Osteoblast (primary cell): ENCODE data around the gene SAPCD1. TPM values are rescaled to one million over a fixed set of nuclear protein-coding genes. Genes with fewer than 3 reads are reported as not detected.
"Not testable (repeated sequence)": the region's sequence is repeated elsewhere in the genome, so short reads cannot be mapped to it uniquely, and the experiment has no call there.

ENCODE experiments used
- DNase-seq: peaks from one replicate; pipeline ENCODE4 v3.0.0; 2011; ENCODE audit warnings: low spot score, mixed read lengths; ENCODE audit not compliant: insufficient read length; ENCODE audit errors: missing footprints
- H2AFZ ChIP-seq: 2 replicates; pipeline ENCODE4 v1.6.0; 2011; ENCODE audit warnings: mild to moderate bottlenecking, low read length
- H3K27ac ChIP-seq: 2 replicates; pipeline ENCODE4 v1.5.1; 2011; ENCODE audit warnings: mild to moderate bottlenecking, low read depth, low read length, moderate library complexity
- H3K27me3 ChIP-seq: 2 replicates; pipeline ENCODE4 v1.6.0; 2012; ENCODE audit warnings: mild to moderate bottlenecking, control low read depth, inconsistent platforms, low read length, moderate library complexity; ENCODE audit not compliant: insufficient read depth
- H3K36me3 ChIP-seq: 2 replicates; pipeline ENCODE4 v1.5.1; 2011; ENCODE audit warnings: mild to moderate bottlenecking, low read length, control low read depth, moderate library complexity; ENCODE audit not compliant: insufficient read depth
- H3K4me1 ChIP-seq: 2 replicates; pipeline ENCODE4 v1.5.1; 2011; ENCODE audit warnings: mild to moderate bottlenecking, low read length, control low read depth, moderate library complexity; ENCODE audit not compliant: insufficient read depth
- H3K4me2 ChIP-seq: 2 replicates; pipeline ENCODE4 v1.6.0; 2011; ENCODE audit warnings: mild to moderate bottlenecking, low read length; ENCODE audit not compliant: insufficient read depth
- H3K4me3 ChIP-seq: fragments of 200-600 bp; sonication (generic); 3 replicates; pipeline ENCODE4 v1.5.1; 2012; ENCODE audit warnings: mild to moderate bottlenecking, low read length, inconsistent platforms; ENCODE audit not compliant: insufficient read depth
- H3K79me2 ChIP-seq: 2 replicates; pipeline ENCODE4 v1.6.0; 2012; ENCODE audit warnings: mild to moderate bottlenecking, low read length, control low read depth, inconsistent platforms; ENCODE audit not compliant: insufficient read depth
- H3K9me3 ChIP-seq: 2 replicates; pipeline ENCODE4 v1.5.1; 2011; ENCODE audit warnings: low read depth, low read length, control low read depth
- H4K20me1 ChIP-seq: 2 replicates; pipeline ENCODE4 v1.6.0; 2012; ENCODE audit warnings: mild to moderate bottlenecking, low read length, control low read depth; ENCODE audit not compliant: insufficient read depth
- small RNA-seq: library from RNA; depleted of rRNA; stranded (forward); fragments of <200 nt; gene quantifications from one replicate; pipeline ENCODE3, GENCODE V24; 2012
- total RNA-seq: library from RNA; depleted of rRNA; stranded (reverse); fragments of >200 nt; gene quantifications from 2 replicates; pipeline ENCODE4 v1.2.3, GENCODE V29; 2012
- TF ChIP-seq, protein P1 (sequence below): IDR thresholded peaks from 2 replicates; pipeline ENCODE4 v1.5.1; 2011; ENCODE audit warnings: mild to moderate bottlenecking, low read depth, low read length, moderate library complexity; ENCODE audit errors: extremely low read depth

The SAPCD1 gene
- total RNA-seq, 1 donor, result 1.4 TPM

DNA sequence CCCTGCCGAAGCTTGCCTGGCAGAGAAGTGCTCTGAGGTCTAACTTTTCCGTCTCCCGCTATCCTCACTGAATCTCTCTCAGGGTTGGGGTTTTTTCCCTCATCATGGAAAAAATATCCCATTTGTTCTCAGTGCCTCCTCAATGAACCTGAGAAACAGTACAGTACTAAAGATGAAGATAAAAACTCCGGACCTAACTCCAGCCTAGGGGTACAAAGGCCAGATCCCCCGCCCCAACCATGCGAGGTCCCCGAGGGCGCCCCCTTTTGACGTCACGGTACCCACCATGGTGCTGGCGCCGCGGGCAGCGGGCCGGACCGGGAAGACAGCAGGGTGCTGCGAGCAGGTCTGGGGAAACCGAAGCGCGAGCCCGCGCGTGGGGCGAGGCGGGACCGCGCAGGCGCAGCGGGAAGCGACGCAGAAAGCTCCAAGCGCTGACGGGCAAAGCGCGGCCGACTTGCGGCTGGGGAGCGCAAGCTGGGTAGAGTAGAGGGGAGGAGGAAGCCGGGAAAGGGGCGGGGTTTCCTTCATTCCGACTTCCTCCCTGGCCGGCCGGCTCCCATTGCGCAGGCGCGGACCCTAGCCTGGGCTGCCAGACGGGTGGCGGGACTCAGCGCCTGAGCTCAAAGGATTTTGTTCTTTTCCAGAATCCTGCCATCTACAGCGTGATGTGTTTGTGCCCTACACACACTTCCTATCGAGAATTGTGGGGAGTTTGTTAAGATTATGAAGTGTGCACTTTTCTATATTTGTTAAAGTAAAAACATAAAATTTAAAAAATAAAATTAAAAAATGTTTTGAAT, 44.2 kb downstream of the SAPCD1 start, which contains the start of gene LSM2:
Gene LSM2 (minus strand): TSS at position 497 of the 803 bp plus-strand sequence. CDS start 209 bp downstream, at position 288.
- no peaks in the 10 kb centered on the region for H3K27me3 ChIP-seq
- TF ChIP-seq, protein P1, sequence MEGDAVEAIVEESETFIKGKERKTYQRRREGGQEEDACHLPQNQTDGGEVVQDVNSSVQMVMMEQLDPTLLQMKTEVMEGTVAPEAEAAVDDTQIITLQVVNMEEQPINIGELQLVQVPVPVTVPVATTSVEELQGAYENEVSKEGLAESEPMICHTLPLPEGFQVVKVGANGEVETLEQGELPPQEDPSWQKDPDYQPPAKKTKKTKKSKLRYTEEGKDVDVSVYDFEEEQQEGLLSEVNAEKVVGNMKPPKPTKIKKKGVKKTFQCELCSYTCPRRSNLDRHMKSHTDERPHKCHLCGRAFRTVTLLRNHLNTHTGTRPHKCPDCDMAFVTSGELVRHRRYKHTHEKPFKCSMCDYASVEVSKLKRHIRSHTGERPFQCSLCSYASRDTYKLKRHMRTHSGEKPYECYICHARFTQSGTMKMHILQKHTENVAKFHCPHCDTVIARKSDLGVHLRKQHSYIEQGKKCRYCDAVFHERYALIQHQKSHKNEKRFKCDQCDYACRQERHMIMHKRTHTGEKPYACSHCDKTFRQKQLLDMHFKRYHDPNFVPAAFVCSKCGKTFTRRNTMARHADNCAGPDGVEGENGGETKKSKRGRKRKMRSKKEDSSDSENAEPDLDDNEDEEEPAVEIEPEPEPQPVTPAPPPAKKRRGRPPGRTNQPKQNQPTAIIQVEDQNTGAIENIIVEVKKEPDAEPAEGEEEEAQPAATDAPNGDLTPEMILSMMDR, result no peak
- DNase-seq, result peak; percentile 99

DNA sequence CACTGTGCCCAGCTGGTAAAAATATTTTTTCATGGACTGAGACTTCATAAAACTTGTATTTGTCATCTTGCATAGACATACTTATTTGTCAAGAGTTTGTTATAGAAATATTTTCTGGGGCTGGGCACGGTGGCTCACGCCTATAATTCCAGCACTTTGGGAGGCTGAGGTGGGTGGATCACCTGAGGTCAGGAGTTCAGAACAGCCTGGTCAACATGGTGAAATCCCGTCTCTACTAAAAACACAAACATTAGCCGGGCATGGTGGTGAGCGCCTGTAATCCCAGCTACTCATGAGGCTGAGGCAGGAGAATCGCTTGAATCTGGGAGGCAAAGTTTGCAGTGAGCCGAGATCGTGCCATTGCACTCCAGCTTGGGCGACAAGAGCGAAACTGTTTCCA, 46.1 kb downstream of the SAPCD1 start:
- peaks cover 15% of the 10 kb centered on the region for H3K4me1 ChIP-seq

More for the DNA sequence above, 44.2 kb downstream of the SAPCD1 start, which contains the start of gene LSM2:
- H3K36me3 ChIP-seq, result no peaks in the 10 kb centered on the region
- H3K4me1 ChIP-seq, result peaks cover 12% of the 10 kb centered on the region
- H3K79me2 ChIP-seq, result peaks cover 18% of the 10 kb centered on the region
- no peaks in the 10 kb centered on the region for H3K9me3 ChIP-seq
- no peaks in the 10 kb centered on the region for H4K20me1 ChIP-seq
- peak within 1 kb of the TSS; percentile 88 for H3K4me3 ChIP-seq
- peak within 1 kb of the TSS; percentile 91 for H3K27ac ChIP-seq
- peak within 1 kb of the TSS; percentile 83 for H2AFZ ChIP-seq
- H3K4me2 ChIP-seq, result peak within 1 kb of the TSS; percentile 98

DNA sequence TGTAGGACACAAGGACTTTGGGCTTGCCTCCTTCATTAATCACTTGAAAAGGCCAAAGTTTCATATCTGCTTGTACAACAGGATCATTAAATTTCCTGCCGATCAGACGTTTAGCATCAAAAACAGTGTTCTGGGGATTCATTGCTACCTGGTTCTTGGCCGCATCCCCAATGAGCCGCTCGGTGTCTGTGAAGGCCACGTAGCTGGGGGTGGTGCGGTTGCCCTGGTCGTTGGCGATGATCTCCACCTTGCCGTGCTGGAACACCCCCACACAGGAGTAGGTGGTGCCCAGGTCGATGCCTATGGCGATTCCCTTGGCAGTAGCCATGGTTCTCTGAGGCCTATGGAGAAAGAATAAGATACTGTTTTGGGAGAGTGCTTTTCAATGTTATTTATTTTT, 49.2 kb downstream of the SAPCD1 start:
- Histone ChIP-seq H3K36me3 (no peaks in the 10 kb centered on the region), H3K4me1 (peaks cover 13% of the 10 kb centered on the region), H4K20me1 (no peaks in the 10 kb centered on the region), H3K4me2 (no peak overlapping the region), H2AFZ (no peak overlapping the region), H3K27me3 (no peaks in the 10 kb centered on the region), H3K9me3 (no peaks in the 10 kb centered on the region), H3K27ac (no peak overlapping the region), H3K4me3 (no peak overlapping the region), H3K79me2 (no peaks in the 10 kb centered on the region)
- TF ChIP-seq, protein P1, result no peak
- no peak for DNase-seq

More for the DNA sequence above, 46.1 kb downstream of the SAPCD1 start:
- H3K4me3 ChIP-seq, H3K36me3 ChIP-seq, H4K20me1 ChIP-seq, H2AFZ ChIP-seq, DNase-seq, H3K9me3 ChIP-seq, H3K4me2 ChIP-seq, H3K27me3 ChIP-seq, H3K27ac ChIP-seq: not testable (repeated sequence)
- peaks cover 15% of the 10 kb centered on the region for H3K79me2 ChIP-seq

DNA sequence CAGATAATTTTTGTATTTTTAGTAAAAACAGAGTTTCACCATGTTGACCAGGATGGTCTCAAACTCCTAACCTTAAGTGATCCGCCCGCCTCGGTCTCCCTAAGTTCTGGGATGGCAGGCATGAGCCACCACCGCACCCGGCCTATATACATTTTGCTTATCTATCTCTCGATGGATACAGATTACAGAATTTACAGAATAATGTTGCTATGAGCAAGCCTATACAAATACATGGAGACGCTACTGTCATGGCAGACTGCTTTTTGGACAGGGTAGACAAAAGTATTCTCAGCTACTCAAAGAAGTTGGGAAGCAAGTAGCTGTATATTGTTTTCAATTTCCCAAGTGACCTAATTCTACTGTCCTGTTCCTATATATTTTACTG, 51.0 kb downstream of the SAPCD1 start:
- H3K4me3 ChIP-seq, result peak overlapping the region; percentile 30
- peak overlapping the region; percentile 84 for H3K4me2 ChIP-seq
- H3K9me3 ChIP-seq, result no peaks in the 10 kb centered on the region
- no peak for DNase-seq
- H3K4me1 ChIP-seq, result peaks cover 18% of the 10 kb centered on the region
- H4K20me1 ChIP-seq, result no peaks in the 10 kb centered on the region
- no peaks in the 10 kb centered on the region for H3K27me3 ChIP-seq
- no peaks in the 10 kb centered on the region for H3K36me3 ChIP-seq
- peak overlapping the region; percentile 56 for H3K27ac ChIP-seq
- peak overlapping the region; percentile 71 for H2AFZ ChIP-seq
- TF ChIP-seq, protein P1, result no peak
- H3K79me2 ChIP-seq, result peaks cover 4% of the 10 kb centered on the region

Small RNA genes lying within 50 kb of the gene (small RNA-seq; reads per million reads assigned to genes)
- gene LY6G6D (not detected), gene MSH5-SAPCD1 (not detected), gene RF00019 (not detected), gene RNU6-850P (not detected), gene SAPCD1 (0.22 reads per million)

Other genes with a start within 250 kb of the SAPCD1 start
- gene MCCD1, start 233.7 kb upstream of the SAPCD1 start, total RNA-seq, result not detected in 2 replicates
- gene DDX39B, start 220.7 kb upstream of the SAPCD1 start, total RNA-seq, result 240 and 262 TPM in 2 replicates
- 2.2 and 2.9 TPM in 2 replicates for gene ATP6V1G2, start 216.0 kb upstream of the SAPCD1 start, total RNA-seq
- gene NFKBIL1, start 215.0 kb upstream of the SAPCD1 start, total RNA-seq, result 43.6 and 56.8 TPM in 2 replicates
- gene LTA, start 190.4 kb upstream of the SAPCD1 start, total RNA-seq, result not detected in 2 replicates
- not detected in 2 replicates for gene TNF, start 187.1 kb upstream of the SAPCD1 start, total RNA-seq
- 0.29 TPM in 1 of 2 replicates, not detected in the other for gene LTB, start 180.2 kb upstream of the SAPCD1 start, total RNA-seq
- gene LST1, start 176.4 kb upstream of the SAPCD1 start, total RNA-seq, result 0.29 TPM in 1 of 2 replicates, not detected in the other
- not detected in 2 replicates for gene NCR3, start 169.7 kb upstream of the SAPCD1 start, total RNA-seq
- gene AIF1, start 147.4 kb upstream of the SAPCD1 start, total RNA-seq, result 0.36 TPM in 1 of 2 replicates, not detected in the other
- 49.2 and 52.2 TPM in 2 replicates for gene PRRC2A, start 141.9 kb upstream of the SAPCD1 start, total RNA-seq
- 175 and 183 TPM in 2 replicates for gene BAG6, start 110.0 kb upstream of the SAPCD1 start, total RNA-seq
- 1.1 and 1.2 TPM in 2 replicates for gene APOM, start 106.8 kb upstream of the SAPCD1 start, total RNA-seq
- 21.2 and 21.7 TPM in 2 replicates for gene C6orf47, start 101.9 kb upstream of the SAPCD1 start, total RNA-seq
- 22.1 and 23.9 TPM in 2 replicates for gene GPANK1, start 97.7 kb upstream of the SAPCD1 start, total RNA-seq
- gene CSNK2B, start 96.6 kb upstream of the SAPCD1 start, total RNA-seq, result 124 and 150 TPM in 2 replicates
- 4.1 and 5.4 TPM in 2 replicates for gene LY6G5B, start 92.7 kb upstream of the SAPCD1 start, total RNA-seq
- gene LY6G5C, start 81.6 kb upstream of the SAPCD1 start, total RNA-seq, result 0.59 and 0.72 TPM in 2 replicates
- 41.0 and 43.4 TPM in 2 replicates for gene ABHD16A, start 59.3 kb upstream of the SAPCD1 start, total RNA-seq
- gene LY6G6F, start 55.8 kb upstream of the SAPCD1 start, total RNA-seq, result not detected in 2 replicates
- not detected in 2 replicates for gene LY6G6D, start 47.3 kb upstream of the SAPCD1 start, total RNA-seq
- not detected in 2 replicates for gene LY6G6C, start 40.9 kb upstream of the SAPCD1 start, total RNA-seq
- not detected in 2 replicates for gene MPIG6B, start 39.3 kb upstream of the SAPCD1 start, total RNA-seq
- gene DDAH2, start 33.4 kb upstream of the SAPCD1 start, total RNA-seq, result 96.6 and 97.5 TPM in 2 replicates
- gene CLIC1, start 26.1 kb upstream of the SAPCD1 start, total RNA-seq, result 502 and 581 TPM in 2 replicates
- 12.4 and 13.0 TPM in 2 replicates for gene MSH5, start 22.7 kb upstream of the SAPCD1 start, total RNA-seq
- gene VWA7, start 14.7 kb downstream of the SAPCD1 start, total RNA-seq, result 0.29 and 0.36 TPM in 2 replicates
- gene VARS1, start 33.1 kb downstream of the SAPCD1 start, total RNA-seq, result 40.1 and 42.0 TPM in 2 replicates
- 18.3 and 22.4 TPM in 2 replicates for gene LSM2, start 44.3 kb downstream of the SAPCD1 start, total RNA-seq
- 0.29 and 0.72 TPM in 2 replicates for gene HSPA1L, start 52.6 kb downstream of the SAPCD1 start, total RNA-seq
- gene HSPA1A, start 52.9 kb downstream of the SAPCD1 start, total RNA-seq, result 33.3 and 36.9 TPM in 2 replicates
- gene HSPA1B, start 65.1 kb downstream of the SAPCD1 start, total RNA-seq, result 45.7 and 59.7 TPM in 2 replicates
- 114 and 117 TPM in 2 replicates for gene NEU1, start 100.2 kb downstream of the SAPCD1 start, total RNA-seq
- not detected in 2 replicates for gene SLC44A4, start 116.3 kb downstream of the SAPCD1 start, total RNA-seq
- gene EHMT2, start 135.0 kb downstream of the SAPCD1 start, total RNA-seq, result 40.1 and 40.9 TPM in 2 replicates
- 2.1 and 3.6 TPM in 2 replicates for gene ZBTB12, start 139.4 kb downstream of the SAPCD1 start, total RNA-seq
- 12.7 and 18.0 TPM in 2 replicates for gene C2, start 165.1 kb downstream of the SAPCD1 start, total RNA-seq
- gene CFB, start 183.4 kb downstream of the SAPCD1 start, total RNA-seq, result 16.5 and 26.8 TPM in 2 replicates
- 86.5 and 95.8 TPM in 2 replicates for gene NELFE, start 196.3 kb downstream of the SAPCD1 start, total RNA-seq
- 42.0 and 46.0 TPM in 2 replicates for gene SKIC2, start 196.5 kb downstream of the SAPCD1 start, total RNA-seq
- gene DXO, start 209.5 kb downstream of the SAPCD1 start, total RNA-seq, result 16.8 and 18.1 TPM in 2 replicates
- gene C4A, start 219.4 kb downstream of the SAPCD1 start, total RNA-seq, result 7.2 and 8.3 TPM in 2 replicates